Measurements from ENCODE around the gene SSRP1.

GRCh38 chr11:57356268-57356667, 20.6 kb upstream of the SSRP1 start:
- TF ChIP-seq CTCF (IDR thresholded peaks at IDR 0.05; ENCODE audit: low read depth, low read length) (no peak), POLR2A (IDR thresholded peaks at IDR 0.05; ENCODE audit: extremely low read depth, insufficient read length) (no peak), MAX (IDR thresholded peaks at IDR 0.05; ENCODE audit: low read depth, low read length) (no peak)

Data from NB4 (cell line).